SK-N-SH treated with all-trans-retinoic acid at 6 μM for 48 hours (cell line): Measurements from ENCODE around the gene CFAP65.

Source experiments
- ATAC-seq: fragments of 200-7000 bp; cut with Tn5 transposase; 3 replicates; pipeline ENCODE4 v1.9.1; 2020; ENCODE audit warnings: mild to moderate bottlenecking, moderate library complexity
- ARNTL ChIP-seq: fragments of 450-650 bp; formaldehyde crosslinking; IDR thresholded peaks from 2 replicates; pipeline ENCODE4 v1.5.0; 2020; ENCODE audit warnings: low read depth, mild to moderate bottlenecking, moderate library complexity, borderline replicate concordance
- BACH2 ChIP-seq: fragments of 250-450 bp; sonication (Bioruptor Pico); IDR thresholded peaks from 2 replicates; pipeline ENCODE4 v1.9.0; 2021; ENCODE audit warnings: mild to moderate bottlenecking, borderline replicate concordance
- ESRRG ChIP-seq: fragments of 250-450 bp; sonication (Bioruptor Pico); IDR thresholded peaks from 2 replicates; pipeline ENCODE4 v1.6.1; 2021; ENCODE audit warnings: mild to moderate bottlenecking
- GLIS3 ChIP-seq: fragments of 250-450 bp; sonication (Bioruptor Pico); IDR thresholded peaks from 2 replicates; pipeline ENCODE4 v1.5.0; 2020; ENCODE audit warnings: mild to moderate bottlenecking, moderate library complexity
- ISL1 ChIP-seq: fragments of 250-450 bp; sonication (Bioruptor Pico); IDR thresholded peaks from 2 replicates; pipeline ENCODE4 v2.1.2; 2022; ENCODE audit warnings: mild to moderate bottlenecking, moderate library complexity
- OSR1 ChIP-seq: fragments of 250-450 bp; sonication (Bioruptor Pico); IDR thresholded peaks from 2 replicates; pipeline ENCODE4 v1.8.0; 2022; ENCODE audit warnings: moderate library complexity, mild to moderate bottlenecking, inconsistent platforms
- PPARA ChIP-seq: fragments of 250-450 bp; sonication (Bioruptor Pico); IDR thresholded peaks from 2 replicates; pipeline ENCODE4 v1.5.0; 2020; ENCODE audit warnings: mild to moderate bottlenecking, borderline replicate concordance
- RARB ChIP-seq: fragments of 250-450 bp; sonication (Bioruptor Pico); IDR thresholded peaks from 2 replicates; pipeline ENCODE4 v1.8.0; 2021; ENCODE audit warnings: mild to moderate bottlenecking, moderate library complexity
- SNAI2 ChIP-seq: fragments of 250-450 bp; sonication (Bioruptor Pico); IDR thresholded peaks from 2 replicates; pipeline ENCODE4 v1.5.0; 2020; ENCODE audit warnings: mild to moderate bottlenecking, moderate library complexity
- TCF4 ChIP-seq: fragments of 250-450 bp; sonication (Bioruptor Pico); IDR thresholded peaks from 2 replicates; pipeline ENCODE4 v1.8.0; 2021; ENCODE audit warnings: mild to moderate bottlenecking, moderate library complexity, borderline replicate concordance
- TOX ChIP-seq: fragments of 250-450 bp; sonication (Bioruptor Pico); IDR thresholded peaks from 2 replicates; pipeline ENCODE4 v1.8.0; 2021; ENCODE audit warnings: mild to moderate bottlenecking, moderate library complexity, borderline replicate concordance
- ZC3H10 ChIP-seq: fragments of 250-450 bp; sonication (Bioruptor Pico); IDR thresholded peaks from 2 replicates; pipeline ENCODE4 v1.5.1; 2021; ENCODE audit warnings: mild to moderate bottlenecking, moderate library complexity
- ZFP3 ChIP-seq: fragments of 250-450 bp; sonication (Bioruptor Pico); IDR thresholded peaks from 2 replicates; pipeline ENCODE4 v1.5.0; 2020; ENCODE audit warnings: mild to moderate bottlenecking, moderate library complexity
- ZNF565 ChIP-seq: fragments of 450-650 bp; formaldehyde crosslinking; conservative IDR thresholded peaks from 2 replicates; pipeline ENCODE4 v1.5.0; 2020; ENCODE audit warnings: low read depth, mild to moderate bottlenecking, moderate library complexity
- ZNF70 ChIP-seq: fragments of 450-650 bp; formaldehyde crosslinking; IDR thresholded peaks from 2 replicates; pipeline ENCODE4 v1.5.0; 2020; ENCODE audit warnings: mild to moderate bottlenecking, moderate library complexity
- ZNF8 ChIP-seq: fragments of 450-650 bp; formaldehyde crosslinking; IDR thresholded peaks from 2 replicates; pipeline ENCODE4 v1.5.0; 2020; ENCODE audit warnings: mild to moderate bottlenecking, moderate library complexity
- TF ChIP-seq, protein P1 (sequence below): fragments of 250-450 bp; sonication (Bioruptor Pico); IDR thresholded peaks from 2 replicates; pipeline ENCODE4 v1.5.1; 2020; ENCODE audit warnings: low read depth, mild to moderate bottlenecking, moderate library complexity
- TF ChIP-seq, protein P2 (sequence below): fragments of 250-450 bp; sonication (Bioruptor Pico); IDR thresholded peaks from 2 replicates; pipeline ENCODE4 v1.8.0; 2021; ENCODE audit warnings: low read depth, mild to moderate bottlenecking, moderate library complexity, borderline replicate concordance
- TF ChIP-seq, protein P3 (sequence below): fragments of 250-450 bp; sonication (Bioruptor Pico); IDR thresholded peaks from 2 replicates; pipeline ENCODE4 v1.8.0; 2020; ENCODE audit warnings: mild to moderate bottlenecking, moderate library complexity, borderline replicate concordance
- TF ChIP-seq, protein P4 (sequence below): fragments of 250-450 bp; sonication (Bioruptor Pico); IDR thresholded peaks from 2 replicates; pipeline ENCODE4 v1.5.0; 2020; ENCODE audit warnings: mild to moderate bottlenecking, moderate library complexity
- TF ChIP-seq, protein P5 (sequence below): fragments of 250-450 bp; sonication (Bioruptor Pico); IDR thresholded peaks from 2 replicates; pipeline ENCODE4 v1.5.1; 2021; ENCODE audit warnings: mild to moderate bottlenecking, moderate library complexity

CFAP65 gene

GRCh38 chr2:218961651-218962570 is 79.4 kb downstream of the CFAP65 start (continued):
- TF ChIP-seq, protein P1, sequence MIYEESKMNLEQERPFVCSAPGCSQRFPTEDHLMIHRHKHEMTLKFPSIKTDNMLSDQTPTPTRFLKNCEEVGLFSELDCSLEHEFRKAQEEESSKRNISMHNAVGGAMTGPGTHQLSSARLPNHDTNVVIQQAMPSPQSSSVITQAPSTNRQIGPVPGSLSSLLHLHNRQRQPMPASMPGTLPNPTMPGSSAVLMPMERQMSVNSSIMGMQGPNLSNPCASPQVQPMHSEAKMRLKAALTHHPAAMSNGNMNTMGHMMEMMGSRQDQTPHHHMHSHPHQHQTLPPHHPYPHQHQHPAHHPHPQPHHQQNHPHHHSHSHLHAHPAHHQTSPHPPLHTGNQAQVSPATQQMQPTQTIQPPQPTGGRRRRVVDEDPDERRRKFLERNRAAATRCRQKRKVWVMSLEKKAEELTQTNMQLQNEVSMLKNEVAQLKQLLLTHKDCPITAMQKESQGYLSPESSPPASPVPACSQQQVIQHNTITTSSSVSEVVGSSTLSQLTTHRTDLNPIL (CRISPR knock-in tag): no peak
- TF ChIP-seq, protein P2, sequence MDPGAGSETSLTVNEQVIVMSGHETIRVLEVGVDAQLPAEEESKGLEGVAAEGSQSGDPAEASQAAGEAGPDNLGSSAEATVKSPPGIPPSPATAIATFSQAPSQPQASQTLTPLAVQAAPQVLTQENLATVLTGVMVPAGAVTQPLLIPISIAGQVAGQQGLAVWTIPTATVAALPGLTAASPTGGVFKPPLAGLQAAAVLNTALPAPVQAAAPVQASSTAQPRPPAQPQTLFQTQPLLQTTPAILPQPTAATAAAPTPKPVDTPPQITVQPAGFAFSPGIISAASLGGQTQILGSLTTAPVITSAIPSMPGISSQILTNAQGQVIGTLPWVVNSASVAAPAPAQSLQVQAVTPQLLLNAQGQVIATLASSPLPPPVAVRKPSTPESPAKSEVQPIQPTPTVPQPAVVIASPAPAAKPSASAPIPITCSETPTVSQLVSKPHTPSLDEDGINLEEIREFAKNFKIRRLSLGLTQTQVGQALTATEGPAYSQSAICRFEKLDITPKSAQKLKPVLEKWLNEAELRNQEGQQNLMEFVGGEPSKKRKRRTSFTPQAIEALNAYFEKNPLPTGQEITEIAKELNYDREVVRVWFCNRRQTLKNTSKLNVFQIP (CRISPR knock-in tag): no peak

DNA sequence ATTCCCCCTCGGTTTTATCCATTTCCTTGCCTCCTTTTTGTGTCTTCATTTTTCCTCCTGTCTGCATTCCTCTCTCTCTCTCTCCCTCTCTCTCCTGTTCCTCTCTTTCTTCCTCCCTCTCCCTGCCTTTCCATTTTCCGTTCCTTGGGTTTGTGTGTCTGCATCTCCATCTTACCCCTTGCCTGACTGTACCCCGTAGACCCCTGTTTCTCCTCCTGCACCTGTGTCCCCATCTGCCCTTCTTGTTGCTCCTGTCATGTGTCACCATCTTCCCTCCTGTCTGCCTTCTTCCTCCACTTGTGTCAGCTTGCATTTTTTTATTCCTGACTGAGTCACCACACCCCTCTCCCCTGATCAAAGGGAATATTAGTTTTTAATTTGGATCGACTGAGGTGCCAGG is 80.1 kb downstream of the CFAP65 start:
- TF ChIP-seq ZC3H10 (CRISPR knock-in tag) (no peak), OSR1 (CRISPR knock-in tag) (no peak), ZNF565 (CRISPR knock-in tag) (no peak), PPARA (CRISPR knock-in tag) (no peak), GLIS3 (CRISPR knock-in tag) (no peak), ZNF70 (CRISPR knock-in tag) (no peak), ARNTL (CRISPR knock-in tag) (no peak), ESRRG (CRISPR knock-in tag) (no peak), ZFP3 (CRISPR knock-in tag) (no peak)
- TF ChIP-seq, protein P3, sequence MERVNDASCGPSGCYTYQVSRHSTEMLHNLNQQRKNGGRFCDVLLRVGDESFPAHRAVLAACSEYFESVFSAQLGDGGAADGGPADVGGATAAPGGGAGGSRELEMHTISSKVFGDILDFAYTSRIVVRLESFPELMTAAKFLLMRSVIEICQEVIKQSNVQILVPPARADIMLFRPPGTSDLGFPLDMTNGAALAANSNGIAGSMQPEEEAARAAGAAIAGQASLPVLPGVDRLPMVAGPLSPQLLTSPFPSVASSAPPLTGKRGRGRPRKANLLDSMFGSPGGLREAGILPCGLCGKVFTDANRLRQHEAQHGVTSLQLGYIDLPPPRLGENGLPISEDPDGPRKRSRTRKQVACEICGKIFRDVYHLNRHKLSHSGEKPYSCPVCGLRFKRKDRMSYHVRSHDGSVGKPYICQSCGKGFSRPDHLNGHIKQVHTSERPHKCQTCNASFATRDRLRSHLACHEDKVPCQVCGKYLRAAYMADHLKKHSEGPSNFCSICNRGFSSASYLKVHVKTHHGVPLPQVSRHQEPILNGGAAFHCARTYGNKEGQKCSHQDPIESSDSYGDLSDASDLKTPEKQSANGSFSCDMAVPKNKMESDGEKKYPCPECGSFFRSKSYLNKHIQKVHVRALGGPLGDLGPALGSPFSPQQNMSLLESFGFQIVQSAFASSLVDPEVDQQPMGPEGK (CRISPR knock-in tag): no peak
- TF ChIP-seq, protein P2 (CRISPR knock-in tag): no peak
- TF ChIP-seq, protein P1 (CRISPR knock-in tag): no peak
- no peak for ATAC-seq

DNA sequence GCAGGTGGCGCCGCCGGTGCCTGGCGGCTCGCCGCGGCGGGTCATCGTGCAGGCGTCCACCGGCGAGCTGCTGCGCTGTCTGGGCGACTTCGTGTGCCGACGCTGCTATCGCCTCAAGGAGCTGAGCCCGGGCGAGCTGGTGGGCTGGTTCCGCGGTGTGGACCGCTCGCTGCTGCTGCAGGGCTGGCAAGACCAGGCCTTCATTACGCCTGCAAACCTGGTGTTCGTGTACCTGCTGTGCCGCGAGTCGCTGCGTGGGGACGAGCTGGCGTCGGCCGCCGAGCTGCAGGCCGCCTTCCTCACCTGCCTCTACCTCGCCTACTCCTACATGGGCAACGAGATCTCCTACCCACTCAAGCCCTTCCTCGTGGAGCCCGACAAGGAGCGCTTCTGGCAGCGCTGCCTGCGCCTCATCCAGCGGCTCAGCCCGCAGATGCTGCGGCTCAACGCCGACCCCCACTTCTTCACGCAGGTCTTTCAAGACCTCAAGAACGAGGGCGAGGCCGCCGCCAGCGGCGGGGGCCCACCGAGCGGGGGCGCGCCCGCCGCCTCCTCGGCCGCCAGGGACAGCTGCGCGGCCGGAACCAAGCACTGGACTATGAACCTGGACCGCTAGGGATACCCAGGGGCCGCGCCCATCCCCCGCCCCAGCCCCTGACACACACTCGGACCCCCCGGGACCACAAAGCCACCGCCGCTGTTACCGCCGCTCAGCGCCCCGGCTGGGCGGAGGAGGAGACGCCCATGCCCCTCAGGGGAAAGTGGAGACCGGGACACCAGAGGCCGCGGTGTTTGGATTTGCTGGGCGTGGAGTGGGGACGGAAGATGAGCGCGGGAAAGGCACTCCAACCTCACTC is 80.8 kb downstream of the CFAP65 start:
- ATAC-seq: no peak
- TF ChIP-seq, protein P4, sequence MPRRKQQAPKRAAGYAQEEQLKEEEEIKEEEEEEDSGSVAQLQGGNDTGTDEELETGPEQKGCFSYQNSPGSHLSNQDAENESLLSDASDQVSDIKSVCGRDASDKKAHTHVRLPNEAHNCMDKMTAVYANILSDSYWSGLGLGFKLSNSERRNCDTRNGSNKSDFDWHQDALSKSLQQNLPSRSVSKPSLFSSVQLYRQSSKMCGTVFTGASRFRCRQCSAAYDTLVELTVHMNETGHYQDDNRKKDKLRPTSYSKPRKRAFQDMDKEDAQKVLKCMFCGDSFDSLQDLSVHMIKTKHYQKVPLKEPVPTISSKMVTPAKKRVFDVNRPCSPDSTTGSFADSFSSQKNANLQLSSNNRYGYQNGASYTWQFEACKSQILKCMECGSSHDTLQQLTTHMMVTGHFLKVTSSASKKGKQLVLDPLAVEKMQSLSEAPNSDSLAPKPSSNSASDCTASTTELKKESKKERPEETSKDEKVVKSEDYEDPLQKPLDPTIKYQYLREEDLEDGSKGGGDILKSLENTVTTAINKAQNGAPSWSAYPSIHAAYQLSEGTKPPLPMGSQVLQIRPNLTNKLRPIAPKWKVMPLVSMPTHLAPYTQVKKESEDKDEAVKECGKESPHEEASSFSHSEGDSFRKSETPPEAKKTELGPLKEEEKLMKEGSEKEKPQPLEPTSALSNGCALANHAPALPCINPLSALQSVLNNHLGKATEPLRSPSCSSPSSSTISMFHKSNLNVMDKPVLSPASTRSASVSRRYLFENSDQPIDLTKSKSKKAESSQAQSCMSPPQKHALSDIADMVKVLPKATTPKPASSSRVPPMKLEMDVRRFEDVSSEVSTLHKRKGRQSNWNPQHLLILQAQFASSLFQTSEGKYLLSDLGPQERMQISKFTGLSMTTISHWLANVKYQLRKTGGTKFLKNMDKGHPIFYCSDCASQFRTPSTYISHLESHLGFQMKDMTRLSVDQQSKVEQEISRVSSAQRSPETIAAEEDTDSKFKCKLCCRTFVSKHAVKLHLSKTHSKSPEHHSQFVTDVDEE (CRISPR knock-in tag): no peak
- TF ChIP-seq ISL1 (no peak), BACH2 (CRISPR knock-in tag) (no peak), ZNF8 (no peak), RARB (CRISPR knock-in tag) (no peak), OSR1 (CRISPR knock-in tag) (no peak), GLIS3 (CRISPR knock-in tag) (no peak), ARNTL (CRISPR knock-in tag) (no peak), TCF4 (CRISPR knock-in tag) (no peak), TOX (CRISPR knock-in tag) (no peak), SNAI2 (CRISPR knock-in tag) (no peak), ZFP3 (CRISPR knock-in tag) (no peak), ZNF565 (CRISPR knock-in tag) (no peak)
- TF ChIP-seq, protein P1 (CRISPR knock-in tag): no peak
- TF ChIP-seq, protein P5, sequence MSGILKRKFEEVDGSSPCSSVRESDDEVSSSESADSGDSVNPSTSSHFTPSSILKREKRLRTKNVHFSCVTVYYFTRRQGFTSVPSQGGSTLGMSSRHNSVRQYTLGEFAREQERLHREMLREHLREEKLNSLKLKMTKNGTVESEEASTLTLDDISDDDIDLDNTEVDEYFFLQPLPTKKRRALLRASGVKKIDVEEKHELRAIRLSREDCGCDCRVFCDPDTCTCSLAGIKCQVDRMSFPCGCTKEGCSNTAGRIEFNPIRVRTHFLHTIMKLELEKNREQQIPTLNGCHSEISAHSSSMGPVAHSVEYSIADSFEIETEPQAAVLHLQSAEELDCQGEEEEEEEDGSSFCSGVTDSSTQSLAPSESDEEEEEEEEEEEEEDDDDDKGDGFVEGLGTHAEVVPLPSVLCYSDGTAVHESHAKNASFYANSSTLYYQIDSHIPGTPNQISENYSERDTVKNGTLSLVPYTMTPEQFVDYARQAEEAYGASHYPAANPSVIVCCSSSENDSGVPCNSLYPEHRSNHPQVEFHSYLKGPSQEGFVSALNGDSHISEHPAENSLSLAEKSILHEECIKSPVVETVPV (CRISPR knock-in tag): no peak
